Caco-2 (cell line): ENCODE results near the gene SDK2. TPM values are rescaled to one million over a fixed set of nuclear protein-coding genes. Genes with fewer than 3 reads are reported as not detected.

ENCODE experiments used
- BruUV-seq: library from RNA; stranded (reverse); fragments of 400-500 nt; replicated peaks from 2 replicates; lab custom pipeline; 2021; lab: Mats Ljungman, UMichigan
- CTCF ChIA-PET: fragments of 300-600 bp; sonication (Branson Sonifier 250); formaldehyde crosslinking; loops from one replicate; lab custom pipeline; 2022; ENCODE audit warnings: antibody characterized with exemption; lab: Charles Lee
- POLR2A ChIA-PET: fragments of 300-600 bp; sonication (Branson Sonifier 250); formaldehyde crosslinking; loops from one replicate; lab custom pipeline; 2022; ENCODE audit warnings: antibody characterized with exemption; lab: Charles Lee
- DNase-seq, 2 experiments: peaks; one replicate each; pipeline versions ENCODE4 v3.0.0 to v3.0.0-alpha.2; 2020 to 2022
- H3K27me3 ChIP-seq: replicated peaks from 2 replicates; pipeline ENCODE4 v1.6.0; 2011; ENCODE audit warnings: low read length; ENCODE audit not compliant: control insufficient read depth, insufficient read depth
- H3K36me3 ChIP-seq: 2 replicates; pipeline ENCODE4 v1.5.1; 2011; ENCODE audit warnings: low read length; ENCODE audit not compliant: control insufficient read depth, insufficient read depth
- H3K4me1 ChIP-seq: fragments of 250-450 bp; sonication (Bioruptor Pico); 2 replicates; pipeline ENCODE4 v1.5.1; 2020; ENCODE audit warnings: mild to moderate bottlenecking
- H3K4me3 ChIP-seq: 2 replicates; pipeline ENCODE4 v1.5.1; 2011; ENCODE audit warnings: low read depth, mild to moderate bottlenecking, control low read depth, low read length
- H3K9me3 ChIP-seq: fragments of 250-450 bp; sonication (Bioruptor Pico); 2 replicates; pipeline ENCODE4 v1.5.1; 2020; ENCODE audit warnings: mild to moderate bottlenecking, moderate library complexity
- H3K27ac Mint-ChIP-seq: one replicate; pipeline ENCODE4 v1.8.0; 2022; ENCODE audit warnings: mixed read lengths; ENCODE audit not compliant: unreplicated experiment
- H3K27me3 Mint-ChIP-seq: one replicate; pipeline ENCODE4 v1.8.0; 2022; ENCODE audit warnings: mixed read lengths; ENCODE audit not compliant: insufficient read depth, unreplicated experiment
- H3K36me3 Mint-ChIP-seq: one replicate; pipeline ENCODE4 v1.8.0; 2022; ENCODE audit warnings: mild to moderate bottlenecking, mixed read lengths; ENCODE audit not compliant: insufficient read depth, unreplicated experiment
- H3K4me1 Mint-ChIP-seq: one replicate; pipeline ENCODE4 v1.8.0; 2022; ENCODE audit warnings: low read depth, mixed read lengths; ENCODE audit not compliant: unreplicated experiment
- H3K4me3 Mint-ChIP-seq: one replicate; pipeline ENCODE4 v1.8.0; 2022; ENCODE audit warnings: mild to moderate bottlenecking, moderate library complexity, mixed read lengths; ENCODE audit not compliant: unreplicated experiment
- H3K9me3 Mint-ChIP-seq: one replicate; pipeline ENCODE4 v1.8.0; 2022; ENCODE audit warnings: mixed read lengths; ENCODE audit not compliant: unreplicated experiment
- intact Hi-C: fragments of 100-400 bp; cut with micrococcal nuclease; formaldehyde crosslinking; loops from one replicate; pipeline ENCODE4 v1.10.0; 2022; ENCODE audit not compliant: unreplicated experiment
- total RNA-seq: library from RNA; stranded (reverse); gene quantifications from 2 replicates; pipeline ENCODE4 v1.2.3, GENCODE V29; 2022
- TF ChIP-seq, protein P1 (sequence below), 2 experiments: fragments of 200-600 bp in 1 of 2; IDR thresholded peaks; 1 replicate in 1 of 2; 2 replicates in 1 of 2; pipeline versions ENCODE4 v1.5.1 to v1.8.0; 2011 to 2022; ENCODE audit warnings: antibody characterized with exemption in 1 of 2, control low read depth in 1 of 2, inconsistent platforms in 1 of 2, low read depth in 1 of 2, low read length in 1 of 2, mild to moderate bottlenecking in 1 of 2, moderate library complexity in 1 of 2; ENCODE audit not compliant: insufficient read depth in 1 of 2, severe bottlenecking in 1 of 2, unreplicated experiment in 1 of 2

The SDK2 gene
- total RNA-seq, 1 experiment from 2014 or later = 0.09 TPM

DNA sequence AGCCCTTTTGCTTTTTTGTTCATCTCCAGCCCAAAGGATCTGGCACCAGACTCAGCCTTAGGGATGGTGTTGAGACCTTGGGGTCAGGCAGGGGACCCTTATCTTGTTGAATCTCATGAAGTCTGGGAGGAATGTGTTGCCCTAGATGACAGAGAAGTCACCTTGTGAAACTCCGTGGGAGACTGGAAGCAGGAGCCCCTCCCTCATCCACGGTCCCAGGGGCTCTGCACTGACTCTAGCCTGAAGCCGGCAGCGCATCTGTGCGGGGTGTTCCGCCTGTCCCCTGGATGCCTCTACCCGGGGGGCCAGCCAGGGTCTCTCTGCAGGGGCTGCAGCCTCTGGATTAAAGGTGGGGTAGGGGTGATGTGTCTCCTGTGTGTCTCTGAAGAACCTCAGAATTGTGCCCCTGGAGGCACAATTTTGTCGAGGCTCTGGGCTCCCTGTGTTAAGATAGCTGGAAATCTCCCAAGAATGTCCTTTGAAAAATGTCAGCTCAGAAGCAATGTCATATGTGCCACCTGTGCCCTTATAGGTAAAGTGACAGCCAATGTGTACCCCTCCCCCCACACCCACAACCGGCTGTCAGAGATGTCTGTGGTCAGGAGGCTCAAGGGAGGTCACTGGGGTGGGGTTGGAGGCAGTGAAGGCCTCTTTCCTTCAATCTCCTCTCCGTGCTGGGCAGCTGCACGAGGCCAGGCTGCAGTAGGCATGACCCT, 300.3 kb downstream of the SDK2 start:
- no TSS peak for BruUV-seq
- Mint-ChIP-seq H3K4me3 (no peak overlapping the region), H3K4me1 (no peaks in the 10 kb centered on the region), H3K27me3 (no peaks in the 10 kb centered on the region), H3K36me3 (no peaks in the 10 kb centered on the region), H3K27ac (no peak overlapping the region), H3K9me3 (no peaks in the 10 kb centered on the region)
- H3K27me3 ChIP-seq = no peaks in the 10 kb centered on the region
- ChIA-PET POLR2A (interaction anchor here (0.5 kb wide), 1 partner anchor 10 kb away, joined by 3 read pairs; no protein-coding TSS in a partner anchor), CTCF (no interaction called here)
- no peaks in the 10 kb centered on the region for H3K4me1 ChIP-seq
- intact Hi-C loops = no loop called here
- TF ChIP-seq, protein P1, sequence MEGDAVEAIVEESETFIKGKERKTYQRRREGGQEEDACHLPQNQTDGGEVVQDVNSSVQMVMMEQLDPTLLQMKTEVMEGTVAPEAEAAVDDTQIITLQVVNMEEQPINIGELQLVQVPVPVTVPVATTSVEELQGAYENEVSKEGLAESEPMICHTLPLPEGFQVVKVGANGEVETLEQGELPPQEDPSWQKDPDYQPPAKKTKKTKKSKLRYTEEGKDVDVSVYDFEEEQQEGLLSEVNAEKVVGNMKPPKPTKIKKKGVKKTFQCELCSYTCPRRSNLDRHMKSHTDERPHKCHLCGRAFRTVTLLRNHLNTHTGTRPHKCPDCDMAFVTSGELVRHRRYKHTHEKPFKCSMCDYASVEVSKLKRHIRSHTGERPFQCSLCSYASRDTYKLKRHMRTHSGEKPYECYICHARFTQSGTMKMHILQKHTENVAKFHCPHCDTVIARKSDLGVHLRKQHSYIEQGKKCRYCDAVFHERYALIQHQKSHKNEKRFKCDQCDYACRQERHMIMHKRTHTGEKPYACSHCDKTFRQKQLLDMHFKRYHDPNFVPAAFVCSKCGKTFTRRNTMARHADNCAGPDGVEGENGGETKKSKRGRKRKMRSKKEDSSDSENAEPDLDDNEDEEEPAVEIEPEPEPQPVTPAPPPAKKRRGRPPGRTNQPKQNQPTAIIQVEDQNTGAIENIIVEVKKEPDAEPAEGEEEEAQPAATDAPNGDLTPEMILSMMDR (IDR thresholded peaks at IDR 0.05; ENCODE audit: insufficient read depth in 1 of 2, low read depth in 1 of 2, low read length in 1 of 2, severe bottlenecking in 1 of 2, unreplicated experiment in 1 of 2) = no peak
- H3K4me3 ChIP-seq = no peak overlapping the region
- no peak for DNase-seq
- H3K36me3 ChIP-seq = no peaks in the 10 kb centered on the region
- H3K9me3 ChIP-seq = no peaks in the 10 kb centered on the region

DNA sequence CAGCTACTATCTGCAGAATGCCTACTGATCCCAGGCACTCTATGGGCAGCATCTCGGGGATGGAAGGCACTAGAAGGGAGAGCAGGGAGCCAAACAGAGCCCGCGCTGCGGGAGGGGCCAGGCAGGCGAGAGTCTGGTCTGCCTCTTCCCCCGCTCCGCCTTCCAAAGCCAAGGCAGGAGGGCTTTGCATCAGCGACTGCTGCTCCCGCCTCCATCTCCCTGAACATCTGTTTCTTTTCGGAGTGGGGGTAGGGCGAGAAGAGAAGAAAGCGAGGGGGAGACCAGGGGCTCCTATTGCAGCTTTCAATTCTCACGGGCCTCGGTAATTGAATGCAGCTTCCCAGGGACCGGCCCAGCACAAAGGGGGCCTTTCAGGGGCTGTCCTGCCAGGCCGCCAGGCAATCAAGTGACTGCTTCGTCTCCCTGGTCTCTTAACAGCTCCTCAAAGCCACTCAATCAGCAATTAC, 301.0 kb downstream of the SDK2 start:
- no peaks in the 10 kb centered on the region for H3K27me3 Mint-ChIP-seq
- H3K36me3 ChIP-seq = no peaks in the 10 kb centered on the region
- no peaks in the 10 kb centered on the region for H3K4me1 Mint-ChIP-seq
- TF ChIP-seq, protein P1 (IDR thresholded peaks at IDR 0.05; ENCODE audit: insufficient read depth in 1 of 2, low read depth in 1 of 2, low read length in 1 of 2, severe bottlenecking in 1 of 2, unreplicated experiment in 1 of 2) = no peak
- CTCF ChIA-PET = no interaction called here
- no peak overlapping the region for H3K27ac Mint-ChIP-seq
- H3K27me3 ChIP-seq = no peaks in the 10 kb centered on the region
- no peak for DNase-seq
- H3K9me3 ChIP-seq = no peaks in the 10 kb centered on the region
- no peak overlapping the region for H3K4me3 Mint-ChIP-seq
- no peak overlapping the region for H3K4me3 ChIP-seq
- no peaks in the 10 kb centered on the region for H3K36me3 Mint-ChIP-seq
- H3K4me1 ChIP-seq = no peaks in the 10 kb centered on the region
- POLR2A ChIA-PET = no interaction called here
- no TSS peak for BruUV-seq
- H3K9me3 Mint-ChIP-seq = no peaks in the 10 kb centered on the region
- intact Hi-C loops = no loop called here

DNA sequence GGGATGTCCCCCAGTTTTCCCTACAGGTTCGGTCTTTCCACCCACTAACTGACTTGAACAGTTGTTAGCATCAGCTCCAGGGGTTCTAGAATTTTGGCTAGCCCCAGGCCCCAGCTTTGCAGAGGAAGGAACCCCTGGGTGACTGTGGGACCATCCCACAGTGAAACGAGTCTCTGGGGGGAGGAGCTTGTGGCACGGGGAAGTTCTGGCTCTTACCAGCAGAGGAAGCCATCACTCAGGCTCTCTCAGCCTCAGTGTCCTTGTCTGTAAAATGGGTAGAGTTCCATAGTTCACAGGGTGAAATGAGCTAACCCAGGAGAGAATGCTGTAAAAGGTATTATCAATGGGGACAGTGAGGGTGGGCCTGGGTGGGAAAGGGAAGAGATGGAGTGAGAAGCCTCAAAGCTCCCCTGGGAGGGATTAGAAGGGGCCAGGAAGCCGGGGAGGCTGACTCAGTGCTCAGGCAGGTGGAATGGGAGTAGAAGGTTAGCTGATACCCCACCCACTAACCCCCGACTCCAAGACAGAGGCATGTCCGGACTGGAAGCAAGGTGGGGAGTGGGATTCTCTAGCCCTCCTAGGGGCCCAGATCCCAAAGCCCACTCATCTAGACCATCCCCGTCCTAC, 301.6 kb downstream of the SDK2 start:
- Mint-ChIP-seq H3K27ac (no peak overlapping the region), H3K36me3 (no peaks in the 10 kb centered on the region), H3K4me1 (no peaks in the 10 kb centered on the region), H3K4me3 (no peak overlapping the region), H3K27me3 (no peaks in the 10 kb centered on the region), H3K9me3 (no peaks in the 10 kb centered on the region)
- H3K27me3 ChIP-seq = no peaks in the 10 kb centered on the region
- no peaks in the 10 kb centered on the region for H3K4me1 ChIP-seq
- ChIA-PET POLR2A (no interaction called here), CTCF (no interaction called here)
- intact Hi-C loops = no loop called here
- H3K9me3 ChIP-seq = no peaks in the 10 kb centered on the region
- no peak for DNase-seq
- no peaks in the 10 kb centered on the region for H3K36me3 ChIP-seq
- TF ChIP-seq, protein P1 (IDR thresholded peaks at IDR 0.05; ENCODE audit: insufficient read depth in 1 of 2, low read depth in 1 of 2, low read length in 1 of 2, severe bottlenecking in 1 of 2, unreplicated experiment in 1 of 2) = no peak
- no peak overlapping the region for H3K4me3 ChIP-seq
- no TSS peak for BruUV-seq
